WTC11 (cell line): ENCODE results near the gene FOXO1. TPM values are rescaled to one million over a fixed set of nuclear protein-coding genes. Genes with fewer than 3 reads are reported as not detected.

Source experiments
- ATAC-seq: fragments of 200-7000 bp; cut with Tn5 transposase; 2 replicates; pipeline ENCODE4 v1.10.0; 2021; ENCODE audit warnings: mild to moderate bottlenecking, moderate library complexity
- CTCF ChIA-PET: fragments of 300-600 bp; sonication (Branson Sonifier 250); formaldehyde crosslinking; loops from one replicate; lab custom pipeline; 2021; ENCODE audit warnings: antibody characterized with exemption; lab: Charles Lee
- POLR2A ChIA-PET: fragments of 350-600 bp; sonication (Branson Sonifier 250); formaldehyde crosslinking; loops from one replicate; lab custom pipeline; 2021; ENCODE audit warnings: antibody characterized with exemption; lab: Charles Lee
- DNase-seq: peaks from one replicate; pipeline ENCODE4 v3.0.0; 2021; ENCODE audit warnings: low spot score
- H3K27ac Mint-ChIP-seq: 2 replicates; pipeline ENCODE4 v1.8.0; 2021; ENCODE audit warnings: mixed read lengths
- H3K27me3 Mint-ChIP-seq: 2 replicates; pipeline ENCODE4 v1.8.0; 2021; ENCODE audit warnings: low read depth, mild to moderate bottlenecking, moderate library complexity, mixed read lengths
- H3K36me3 Mint-ChIP-seq: 2 replicates; pipeline ENCODE4 v1.8.0; 2021; ENCODE audit warnings: mixed read lengths
- H3K4me1 Mint-ChIP-seq: 2 replicates; pipeline ENCODE4 v1.8.0; 2022; ENCODE audit warnings: mixed read lengths
- H3K4me3 Mint-ChIP-seq: 2 replicates; pipeline ENCODE4 v1.8.0; 2021; ENCODE audit warnings: mild to moderate bottlenecking, moderate library complexity, mixed read lengths
- H3K9me3 Mint-ChIP-seq: 2 replicates; pipeline ENCODE4 v1.8.0; 2021; ENCODE audit warnings: mixed read lengths
- CBFB ChIP-seq: sonication (generic); formaldehyde crosslinking; IDR thresholded peaks from 2 replicates; pipeline ENCODE4 v1.8.1; 2022; ENCODE audit warnings: mild to moderate bottlenecking, low read depth, missing genetic modification reagents
- CREM ChIP-seq: sonication (generic); formaldehyde crosslinking; IDR thresholded peaks from 2 replicates; pipeline ENCODE4 v1.8.1; 2022; ENCODE audit warnings: mild to moderate bottlenecking, missing genetic modification reagents, moderate library complexity
- E2F1 ChIP-seq: sonication (generic); formaldehyde crosslinking; IDR thresholded peaks from 2 replicates; pipeline ENCODE4 v1.8.0; 2022; ENCODE audit warnings: mild to moderate bottlenecking, missing genetic modification reagents
- ERG ChIP-seq: fragments of 250-450 bp; sonication (Bioruptor Pico); IDR thresholded peaks from 2 replicates; pipeline ENCODE4 v1.8.0; 2021; ENCODE audit warnings: mild to moderate bottlenecking
- FOXJ3 ChIP-seq: sonication (generic); formaldehyde crosslinking; IDR thresholded peaks from 2 replicates; pipeline ENCODE4 v1.9.0; 2021; ENCODE audit warnings: missing genetic modification reagents, mild to moderate bottlenecking, borderline replicate concordance
- FOXK1 ChIP-seq: sonication (generic); formaldehyde crosslinking; IDR thresholded peaks from 2 replicates; pipeline ENCODE4 v1.8.0; 2022; ENCODE audit warnings: mild to moderate bottlenecking, moderate library complexity, missing genetic modification reagents
- FOXP4 ChIP-seq: sonication (generic); formaldehyde crosslinking; IDR thresholded peaks from 2 replicates; pipeline ENCODE4 v1.8.0; 2022; ENCODE audit warnings: mild to moderate bottlenecking, missing genetic modification reagents
- NR1H2 ChIP-seq: sonication (generic); formaldehyde crosslinking; IDR thresholded peaks from 2 replicates; pipeline ENCODE4 v1.9.0; 2021; ENCODE audit warnings: mild to moderate bottlenecking, moderate library complexity, missing genetic modification reagents
- NR2C2 ChIP-seq: sonication (generic); formaldehyde crosslinking; IDR thresholded peaks from 2 replicates; pipeline ENCODE4 v1.8.0; 2022; ENCODE audit warnings: mild to moderate bottlenecking, missing genetic modification reagents
- OVOL2 ChIP-seq: fragments of 250-450 bp; sonication (Bioruptor Pico); IDR thresholded peaks from 2 replicates; pipeline ENCODE4 v1.9.0; 2021; ENCODE audit warnings: mild to moderate bottlenecking, borderline replicate concordance
- RELA ChIP-seq: sonication (generic); formaldehyde crosslinking; IDR thresholded peaks from 2 replicates; pipeline ENCODE4 v1.8.1; 2022; ENCODE audit warnings: missing genetic modification reagents, mild to moderate bottlenecking, borderline replicate concordance
- SOX15 ChIP-seq: fragments of 250-450 bp; sonication (Bioruptor Pico); IDR thresholded peaks from 2 replicates; pipeline ENCODE4 v1.9.0; 2021; ENCODE audit warnings: mild to moderate bottlenecking
- SP1 ChIP-seq: sonication (generic); formaldehyde crosslinking; conservative IDR thresholded peaks from 2 replicates; pipeline ENCODE4 v1.8.1; 2022; ENCODE audit warnings: missing genetic modification reagents
- ZNF219 ChIP-seq: sonication (generic); formaldehyde crosslinking; IDR thresholded peaks from 2 replicates; pipeline ENCODE4 v1.8.0; 2023; ENCODE audit warnings: missing genetic modification reagents, mild to moderate bottlenecking, borderline replicate concordance
- ZNF232 ChIP-seq: sonication (generic); formaldehyde crosslinking; IDR thresholded peaks from 2 replicates; pipeline ENCODE4 v1.8.0; 2022; ENCODE audit warnings: mild to moderate bottlenecking, missing genetic modification reagents
- ZNF281 ChIP-seq: sonication (generic); formaldehyde crosslinking; IDR thresholded peaks from 2 replicates; pipeline ENCODE4 v1.8.0; 2023; ENCODE audit warnings: mild to moderate bottlenecking, missing genetic modification reagents
- ZNF416 ChIP-seq: fragments of 250-450 bp; sonication (Bioruptor Pico); IDR thresholded peaks from 2 replicates; pipeline ENCODE4 v1.9.0; 2021; ENCODE audit warnings: mild to moderate bottlenecking, inconsistent platforms
- ZNF423 ChIP-seq: fragments of 250-450 bp; sonication (Bioruptor Pico); IDR thresholded peaks from 2 replicates; pipeline ENCODE4 v2.1.2; 2022; ENCODE audit warnings: mild to moderate bottlenecking, moderate library complexity
- total RNA-seq: library from RNA; stranded (reverse); gene quantifications from 3 replicates; pipeline ENCODE4 v1.2.3, GENCODE V29; 2021
- TF ChIP-seq, protein P1 (sequence below): sonication (generic); formaldehyde crosslinking; IDR thresholded peaks from 2 replicates; pipeline ENCODE4 v1.8.1; 2023; ENCODE audit warnings: mild to moderate bottlenecking, missing genetic modification reagents
- TF ChIP-seq, protein P2 (sequence below): sonication (generic); formaldehyde crosslinking; IDR thresholded peaks from 2 replicates; pipeline ENCODE4 v1.8.1; 2022; ENCODE audit warnings: missing genetic modification reagents, borderline replicate concordance
- TF ChIP-seq, protein P3 (sequence below): sonication (generic); formaldehyde crosslinking; IDR thresholded peaks from 2 replicates; pipeline ENCODE4 v1.8.1; 2022; ENCODE audit warnings: low read depth, missing genetic modification reagents, borderline replicate concordance

FOXO1 gene
- total RNA-seq, 1 experiment from 2014 or later, result 37.9 TPM

DNA sequence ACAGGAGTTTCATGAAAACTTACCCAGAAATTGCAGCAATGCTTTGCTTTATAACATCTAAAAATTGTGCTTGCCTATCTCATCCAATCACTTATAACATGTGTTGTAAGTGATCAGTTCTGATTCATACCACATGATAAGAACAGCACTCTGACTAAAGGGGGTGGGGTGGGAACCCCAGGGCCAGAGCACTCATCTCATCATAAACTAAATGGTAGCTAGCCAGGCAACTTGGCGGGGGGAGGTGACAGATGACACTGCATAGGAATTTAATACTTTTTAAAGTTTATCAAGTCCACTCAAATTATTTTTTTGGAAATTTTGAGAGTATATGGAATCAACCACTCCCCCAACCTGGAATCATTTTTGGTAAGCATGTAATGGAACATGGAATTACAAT lies 42.1 kb downstream of the FOXO1 start:
- Mint-ChIP-seq H3K4me3 (no peak overlapping the region), H3K36me3 (no peaks in the 10 kb centered on the region), H3K27ac (peak overlapping the region; percentile 76), H3K4me1 (peaks cover 66% of the 10 kb centered on the region), H3K9me3 (no peaks in the 10 kb centered on the region), H3K27me3 (no peaks in the 10 kb centered on the region)
- ATAC-seq, result no peak
- ChIA-PET CTCF (no interaction called here), POLR2A (no interaction called here)
- DNase-seq, result no peak
- TF ChIP-seq E2F1 (no peak), CREM (CRISPR knock-in tag) (no peak), ZNF423 (CRISPR knock-in tag) (no peak), FOXJ3 (CRISPR knock-in tag) (no peak), CBFB (CRISPR knock-in tag) (no peak), ZNF281 (CRISPR knock-in tag) (no peak), NR1H2 (CRISPR knock-in tag) (no peak), ZNF232 (CRISPR knock-in tag) (no peak), FOXP4 (CRISPR knock-in tag) (no peak), SOX15 (CRISPR knock-in tag) (no peak), ZNF416 (CRISPR knock-in tag) (no peak), SP1 (CRISPR knock-in tag) (no peak), ZNF219 (CRISPR knock-in tag) (no peak)
- TF ChIP-seq, protein P1, sequence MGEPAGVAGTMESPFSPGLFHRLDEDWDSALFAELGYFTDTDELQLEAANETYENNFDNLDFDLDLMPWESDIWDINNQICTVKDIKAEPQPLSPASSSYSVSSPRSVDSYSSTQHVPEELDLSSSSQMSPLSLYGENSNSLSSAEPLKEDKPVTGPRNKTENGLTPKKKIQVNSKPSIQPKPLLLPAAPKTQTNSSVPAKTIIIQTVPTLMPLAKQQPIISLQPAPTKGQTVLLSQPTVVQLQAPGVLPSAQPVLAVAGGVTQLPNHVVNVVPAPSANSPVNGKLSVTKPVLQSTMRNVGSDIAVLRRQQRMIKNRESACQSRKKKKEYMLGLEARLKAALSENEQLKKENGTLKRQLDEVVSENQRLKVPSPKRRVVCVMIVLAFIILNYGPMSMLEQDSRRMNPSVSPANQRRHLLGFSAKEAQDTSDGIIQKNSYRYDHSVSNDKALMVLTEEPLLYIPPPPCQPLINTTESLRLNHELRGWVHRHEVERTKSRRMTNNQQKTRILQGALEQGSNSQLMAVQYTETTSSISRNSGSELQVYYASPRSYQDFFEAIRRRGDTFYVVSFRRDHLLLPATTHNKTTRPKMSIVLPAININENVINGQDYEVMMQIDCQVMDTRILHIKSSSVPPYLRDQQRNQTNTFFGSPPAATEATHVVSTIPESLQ (CRISPR knock-in tag), result no peak

- no peak overlapping the region; the same call in 1 of the 2 replicates for H3K27ac Mint-ChIP-seq
- CTCF ChIA-PET, result interaction anchor here (0.6 kb wide), 1 partner anchor 1057 kb away, joined by 3 read pairs; no protein-coding TSS in a partner anchor
- H3K4me3 Mint-ChIP-seq, result no peak overlapping the region
- H3K4me1 Mint-ChIP-seq, result peaks cover 69% of the 10 kb centered on the region
- H3K9me3 Mint-ChIP-seq, result no peaks in the 10 kb centered on the region
- no peaks in the 10 kb centered on the region for H3K36me3 Mint-ChIP-seq
- no peak for DNase-seq
- no peaks in the 10 kb centered on the region for H3K27me3 Mint-ChIP-seq
- ATAC-seq, result no peak
- POLR2A ChIA-PET, result no interaction called here
- TF ChIP-seq, protein P2, sequence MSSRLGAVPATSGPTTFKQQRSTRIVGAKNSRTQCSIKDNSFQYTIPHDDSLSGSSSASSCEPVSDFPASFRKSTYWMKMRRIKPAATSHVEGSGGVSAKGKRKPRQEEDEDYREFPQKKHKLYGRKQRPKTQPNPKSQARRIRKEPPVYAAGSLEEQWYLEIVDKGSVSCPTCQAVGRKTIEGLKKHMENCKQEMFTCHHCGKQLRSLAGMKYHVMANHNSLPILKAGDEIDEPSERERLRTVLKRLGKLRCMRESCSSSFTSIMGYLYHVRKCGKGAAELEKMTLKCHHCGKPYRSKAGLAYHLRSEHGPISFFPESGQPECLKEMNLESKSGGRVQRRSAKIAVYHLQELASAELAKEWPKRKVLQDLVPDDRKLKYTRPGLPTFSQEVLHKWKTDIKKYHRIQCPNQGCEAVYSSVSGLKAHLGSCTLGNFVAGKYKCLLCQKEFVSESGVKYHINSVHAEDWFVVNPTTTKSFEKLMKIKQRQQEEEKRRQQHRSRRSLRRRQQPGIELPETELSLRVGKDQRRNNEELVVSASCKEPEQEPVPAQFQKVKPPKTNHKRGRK, result no peak
- no peak for TF ChIP-seq E2F1
- no peak for TF ChIP-seq FOXK1 (CRISPR knock-in tag)
- TF ChIP-seq ERG, result no peak
- TF ChIP-seq, protein P3, sequence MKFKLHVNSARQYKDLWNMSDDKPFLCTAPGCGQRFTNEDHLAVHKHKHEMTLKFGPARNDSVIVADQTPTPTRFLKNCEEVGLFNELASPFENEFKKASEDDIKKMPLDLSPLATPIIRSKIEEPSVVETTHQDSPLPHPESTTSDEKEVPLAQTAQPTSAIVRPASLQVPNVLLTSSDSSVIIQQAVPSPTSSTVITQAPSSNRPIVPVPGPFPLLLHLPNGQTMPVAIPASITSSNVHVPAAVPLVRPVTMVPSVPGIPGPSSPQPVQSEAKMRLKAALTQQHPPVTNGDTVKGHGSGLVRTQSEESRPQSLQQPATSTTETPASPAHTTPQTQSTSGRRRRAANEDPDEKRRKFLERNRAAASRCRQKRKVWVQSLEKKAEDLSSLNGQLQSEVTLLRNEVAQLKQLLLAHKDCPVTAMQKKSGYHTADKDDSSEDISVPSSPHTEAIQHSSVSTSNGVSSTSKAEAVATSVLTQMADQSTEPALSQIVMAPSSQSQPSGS (CRISPR knock-in tag), result no peak
- no peak for TF ChIP-seq RELA (CRISPR knock-in tag)
- TF ChIP-seq NR2C2 (CRISPR knock-in tag), result no peak
- TF ChIP-seq OVOL2, result no peak
- no peak for TF ChIP-seq SOX15 (CRISPR knock-in tag)
Measured at GRCh38 chr13:40622761-40623160, 43.7 kb downstream of the FOXO1 start.
